ENCODE data around the gene CDKAL1. TPM values are rescaled to one million over a fixed set of nuclear protein-coding genes. Genes with fewer than 3 reads are reported as not detected.
"Not testable (repeated sequence)": the region's sequence is repeated elsewhere in the genome, so short reads cannot be mapped to it uniquely, and the experiment has no call there.

The CDKAL1 gene
- total RNA-seq, 1 experiment from 2014 or later, result 13.8 TPM

- DNase-seq (no peak), ATAC-seq (no peak)
- H3K9ac ChIP-seq (ENCODE audit: low read length), result no peak overlapping the region
- no peaks in the 10 kb centered on the region for H4K20me1 ChIP-seq (ENCODE audit: low read length)
- ChIA-PET POLR2A (ENCODE audit: unreplicated experiment) (no interaction called here), CTCF (no interaction called here)
- H2AFZ ChIP-seq (ENCODE audit: low read length), result no peak overlapping the region
- BruUV-seq (replicated peaks), result no TSS peak
- no peaks in the 10 kb centered on the region for H3K27me3 ChIP-seq (ENCODE audit: low read length)
- no peaks in the 10 kb centered on the region for H3K9me2 ChIP-seq (replicated peaks; ENCODE audit: low read length)
- H3K27ac ChIP-seq (ENCODE audit: low read length), result no peak overlapping the region
- H3K4me2 ChIP-seq (ENCODE audit: low read length), result no peak overlapping the region
- H3F3A ChIP-seq (ENCODE audit: low read length, unreplicated experiment), result no peaks in the 10 kb centered on the region
- intact Hi-C loops (cut with micrococcal nuclease), result no loop called here
- no peaks in the 10 kb centered on the region for H3K36me3 ChIP-seq (ENCODE audit: low read depth, low read length)
- no peaks in the 10 kb centered on the region for H3K79me2 ChIP-seq (ENCODE audit: low read length)
- no peaks in the 10 kb centered on the region for H3K4me1 ChIP-seq (ENCODE audit: insufficient read depth, low read length)
- no peaks in the 10 kb centered on the region for H3K9me3 ChIP-seq (ENCODE audit: low read length)
- no peak overlapping the region for H3K4me3 ChIP-seq (ENCODE audit: low read length)
- no peak for TF ChIP-seq CTCF (conservative IDR thresholded peaks at IDR 0.05; ENCODE audit: low read depth, low read length)
- no peak for TF ChIP-seq EZH2phosphoT487 (IDR thresholded peaks at IDR 0.05; ENCODE audit: borderline replicate concordance, low read length)
- TF ChIP-seq EZH2 (IDR thresholded peaks at IDR 0.05; ENCODE audit: low read length, unreplicated experiment), result no peak
Observed at GRCh38 chr6:20640181-20640580, 105.9 kb downstream of the CDKAL1 start.

GRCh38 chr6:20642441-20642840 lies 108.2 kb downstream of the CDKAL1 start:
- no peak for ATAC-seq
- Histone ChIP-seq H3K4me3 (ENCODE audit: low read length) (no peak overlapping the region), H3K4me2 (ENCODE audit: low read length) (no peak overlapping the region), H3K4me1 (ENCODE audit: insufficient read depth, low read length) (no peaks in the 10 kb centered on the region), H3K79me2 (ENCODE audit: low read length) (no peaks in the 10 kb centered on the region), H3K9ac (ENCODE audit: low read length) (no peak overlapping the region), H3F3A (ENCODE audit: low read length, unreplicated experiment) (no peaks in the 10 kb centered on the region), H4K20me1 (ENCODE audit: low read length) (no peaks in the 10 kb centered on the region), H3K9me2 (replicated peaks; ENCODE audit: low read length) (no peaks in the 10 kb centered on the region), H3K27ac (ENCODE audit: low read length) (no peak overlapping the region), H3K9me3 (ENCODE audit: low read length) (no peaks in the 10 kb centered on the region), H3K36me3 (ENCODE audit: low read depth, low read length) (no peaks in the 10 kb centered on the region), H3K27me3 (ENCODE audit: low read length) (no peaks in the 10 kb centered on the region), H2AFZ (ENCODE audit: low read length) (no peak overlapping the region)
- no peak for DNase-seq
- no peak for TF ChIP-seq CTCF (conservative IDR thresholded peaks at IDR 0.05; ENCODE audit: low read depth, low read length)
- TF ChIP-seq EZH2phosphoT487 (IDR thresholded peaks at IDR 0.05; ENCODE audit: borderline replicate concordance, low read length), result no peak
- TF ChIP-seq EZH2 (IDR thresholded peaks at IDR 0.05; ENCODE audit: low read length, unreplicated experiment), result no peak
- intact Hi-C loops (cut with micrococcal nuclease), result no loop called here
- BruUV-seq (replicated peaks), result no TSS peak
- ChIA-PET POLR2A (ENCODE audit: unreplicated experiment) (no interaction called here), CTCF (no interaction called here)

- TF ChIP-seq EZH2phosphoT487 (IDR thresholded peaks at IDR 0.05; ENCODE audit: borderline replicate concordance, low read length), result no peak
- no peak for TF ChIP-seq CTCF (conservative IDR thresholded peaks at IDR 0.05; ENCODE audit: low read depth, low read length)
- TF ChIP-seq EZH2 (IDR thresholded peaks at IDR 0.05; ENCODE audit: low read length, unreplicated experiment), result no peak
- Histone ChIP-seq H3K4me3 (ENCODE audit: low read length) (no peak overlapping the region), H3K9me3 (ENCODE audit: low read length) (no peaks in the 10 kb centered on the region), H3K79me2 (ENCODE audit: low read length) (no peaks in the 10 kb centered on the region), H3K4me1 (ENCODE audit: insufficient read depth, low read length) (no peaks in the 10 kb centered on the region), H3K27me3 (ENCODE audit: low read length) (no peaks in the 10 kb centered on the region), H2AFZ (ENCODE audit: low read length) (no peak overlapping the region), H3K36me3 (ENCODE audit: low read depth, low read length) (no peaks in the 10 kb centered on the region), H3F3A (ENCODE audit: low read length, unreplicated experiment) (no peaks in the 10 kb centered on the region), H3K9ac (ENCODE audit: low read length) (no peak overlapping the region), H3K9me2 (replicated peaks; ENCODE audit: low read length) (no peaks in the 10 kb centered on the region), H3K27ac (ENCODE audit: low read length) (no peak overlapping the region), H3K4me2 (ENCODE audit: low read length) (no peak overlapping the region), H4K20me1 (ENCODE audit: low read length) (no peaks in the 10 kb centered on the region)
- BruUV-seq (replicated peaks), result no TSS peak
- DNase-seq, result no peak
- intact Hi-C loops (cut with micrococcal nuclease), result no loop called here
- no peak for ATAC-seq
- POLR2A ChIA-PET (ENCODE audit: unreplicated experiment), result no interaction called here
- CTCF ChIA-PET, result no interaction called here
Observed at GRCh38 chr6:20644667-20645370, 110.6 kb downstream of the CDKAL1 start.

GRCh38 chr6:20645572-20645971 lies 111.3 kb downstream of the CDKAL1 start:
- H3F3A ChIP-seq (ENCODE audit: low read length, unreplicated experiment); POLR2A ChIA-PET (ENCODE audit: unreplicated experiment); intact Hi-C loops (cut with micrococcal nuclease); H3K4me2 ChIP-seq (ENCODE audit: low read length); H3K27me3 ChIP-seq (ENCODE audit: low read length); H3K36me3 ChIP-seq (ENCODE audit: low read depth, low read length); ATAC-seq; H3K9ac ChIP-seq (ENCODE audit: low read length); H3K79me2 ChIP-seq (ENCODE audit: low read length); CTCF ChIA-PET; H4K20me1 ChIP-seq (ENCODE audit: low read length); H3K4me1 ChIP-seq (ENCODE audit: insufficient read depth, low read length); H3K9me3 ChIP-seq (ENCODE audit: low read length); BruUV-seq (replicated peaks); H2AFZ ChIP-seq (ENCODE audit: low read length); H3K4me3 ChIP-seq (ENCODE audit: low read length); H3K27ac ChIP-seq (ENCODE audit: low read length); DNase-seq; H3K9me2 ChIP-seq (replicated peaks; ENCODE audit: low read length): not testable (repeated sequence)
